Measurements from ENCODE around the gene CYBRD1. TPM values are rescaled to one million over a fixed set of nuclear protein-coding genes. Genes with fewer than 3 reads are reported as not detected.

The CYBRD1 gene
- total RNA-seq, 1 donor from 2014 or later, result 30.5 TPM

DNA sequence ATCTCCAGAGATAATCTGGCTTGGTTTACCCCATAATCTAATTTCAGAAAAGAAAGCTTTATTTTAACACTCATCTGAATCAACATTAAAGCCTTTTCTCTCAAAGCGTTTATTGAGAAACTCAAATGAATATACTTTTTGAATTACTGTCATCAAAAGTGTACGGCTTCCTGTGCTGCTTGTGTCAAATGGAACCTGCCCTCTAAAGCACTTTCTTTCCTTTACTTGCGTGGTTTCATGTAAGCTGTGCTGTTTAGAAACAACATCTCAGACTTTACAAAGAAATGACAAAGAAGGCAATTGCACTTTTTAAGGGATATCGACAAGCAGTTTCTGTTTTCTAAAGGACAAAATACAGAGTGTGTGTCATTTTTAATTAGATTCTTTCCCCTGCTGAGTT, 35.1 kb downstream of the CYBRD1 start:
- no peak for DNase-seq

DNA sequence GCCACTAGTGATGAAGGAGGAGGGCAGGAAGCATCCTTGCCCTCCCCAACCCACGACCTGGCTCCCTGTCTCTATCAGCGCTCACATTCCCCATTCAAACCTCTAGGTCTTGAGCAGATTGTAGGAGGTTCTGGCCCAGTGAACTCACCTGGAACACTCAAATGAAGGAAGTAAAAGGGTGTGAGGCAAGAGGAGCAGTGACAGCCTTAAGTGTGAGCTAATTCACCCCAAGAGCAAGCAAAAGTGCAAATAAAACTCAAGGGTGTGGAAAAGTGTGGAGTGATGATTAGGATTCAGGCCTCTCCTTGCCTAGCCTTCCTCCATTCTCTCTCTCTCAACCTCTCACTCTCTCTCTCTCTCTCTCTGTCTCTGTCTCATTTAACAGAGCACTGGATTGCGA, 41.0 kb downstream of the CYBRD1 start:
- no peak for DNase-seq

DNA sequence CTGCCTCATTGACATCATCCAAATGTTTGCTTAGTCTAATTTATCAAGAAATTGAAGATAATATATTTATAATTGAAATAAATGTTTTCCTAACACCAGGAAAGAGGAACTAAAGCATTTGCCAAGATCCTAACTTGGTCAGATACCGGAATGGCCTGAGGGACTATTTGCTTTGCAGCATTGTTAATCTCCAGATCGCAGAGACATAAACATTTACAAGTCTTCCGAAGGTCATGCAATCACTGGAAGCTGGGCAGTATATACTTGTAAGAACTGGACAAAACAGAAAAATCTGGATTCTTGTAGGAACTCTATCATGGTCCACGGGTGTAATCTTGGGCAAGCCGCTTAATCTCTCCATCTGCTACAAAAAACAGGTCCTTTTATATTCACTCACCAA, 42.2 kb downstream of the CYBRD1 start:
- no peak for DNase-seq

DNA sequence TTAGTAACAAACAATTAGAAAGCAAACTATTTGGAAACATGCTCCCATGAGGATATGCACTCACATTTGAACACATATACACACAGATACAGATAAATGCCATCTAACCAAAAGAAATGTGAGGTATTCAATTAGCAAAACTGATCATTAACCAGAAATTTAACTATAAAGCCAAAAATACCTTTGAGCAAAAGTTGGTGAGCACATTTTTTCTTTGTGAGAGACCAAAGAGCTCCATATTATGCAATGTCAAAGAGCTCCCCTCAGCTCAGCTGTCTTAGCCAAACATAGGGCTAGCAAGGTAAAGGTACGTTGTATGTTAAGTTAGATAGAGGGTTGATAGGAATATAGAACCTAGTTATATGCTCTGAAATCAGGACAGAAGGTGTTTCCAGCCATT, 43.8 kb downstream of the CYBRD1 start:
- no peak for DNase-seq

DNA sequence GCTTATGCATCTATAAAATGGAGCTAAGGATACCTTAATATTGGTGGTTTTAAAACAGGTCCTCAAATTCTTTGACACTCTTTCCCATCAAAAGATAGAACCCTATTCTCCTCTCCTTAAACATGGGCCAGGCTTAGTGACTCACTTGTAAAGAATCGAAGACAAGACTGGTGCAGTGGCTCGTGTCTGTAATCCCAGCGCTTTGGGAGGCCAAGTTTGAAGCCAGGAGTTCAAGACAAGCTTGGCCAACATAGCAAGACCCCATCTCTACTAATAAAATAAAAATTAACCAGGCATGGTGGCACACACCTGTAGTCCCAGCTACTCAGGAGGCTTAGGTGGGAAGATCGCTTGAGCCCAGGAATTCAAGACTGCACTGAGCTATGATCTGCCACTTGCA, 44.5 kb downstream of the CYBRD1 start:
- no peak for DNase-seq

DNA sequence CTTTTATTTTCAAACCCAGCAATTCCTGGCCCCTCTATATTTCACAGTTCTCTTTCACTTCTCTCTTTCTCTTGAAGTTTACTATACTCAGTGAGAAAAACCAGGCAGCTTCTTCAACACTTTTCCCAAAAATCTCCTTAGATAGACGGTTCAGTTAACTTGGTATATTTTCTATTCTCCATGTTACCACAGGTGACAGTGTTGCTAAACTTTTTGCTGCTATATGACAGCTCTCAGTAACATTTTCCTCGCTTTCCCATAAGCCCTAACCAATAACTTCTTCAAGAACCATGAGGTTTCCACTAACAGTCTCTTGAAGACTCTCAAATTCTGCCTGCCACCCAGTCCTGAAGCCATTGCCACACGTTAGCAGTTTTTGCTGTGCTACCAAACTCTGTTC, 45.8 kb downstream of the CYBRD1 start:
- peak; percentile 16 for DNase-seq

DNA sequence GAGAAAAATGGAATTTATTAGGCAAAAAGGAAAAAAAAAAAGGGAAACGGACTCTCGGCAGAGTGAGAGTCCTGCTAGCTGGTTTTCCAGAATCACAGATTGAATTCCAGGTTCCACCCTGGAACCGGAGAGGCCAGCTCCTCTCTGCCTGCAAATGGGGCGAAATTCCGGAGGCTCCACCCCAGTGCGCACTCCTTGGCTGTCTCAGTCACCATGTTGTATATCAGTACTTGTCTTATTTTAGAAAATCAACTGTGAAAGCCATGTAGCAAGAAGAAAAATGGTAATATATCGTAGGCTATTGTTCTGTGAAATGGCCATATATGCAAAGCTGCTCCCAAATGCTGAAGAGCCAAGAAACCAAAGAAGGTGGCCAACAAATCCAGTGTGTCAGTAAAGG, 49.4 kb downstream of the CYBRD1 start:
- no peak for DNase-seq

DNA sequence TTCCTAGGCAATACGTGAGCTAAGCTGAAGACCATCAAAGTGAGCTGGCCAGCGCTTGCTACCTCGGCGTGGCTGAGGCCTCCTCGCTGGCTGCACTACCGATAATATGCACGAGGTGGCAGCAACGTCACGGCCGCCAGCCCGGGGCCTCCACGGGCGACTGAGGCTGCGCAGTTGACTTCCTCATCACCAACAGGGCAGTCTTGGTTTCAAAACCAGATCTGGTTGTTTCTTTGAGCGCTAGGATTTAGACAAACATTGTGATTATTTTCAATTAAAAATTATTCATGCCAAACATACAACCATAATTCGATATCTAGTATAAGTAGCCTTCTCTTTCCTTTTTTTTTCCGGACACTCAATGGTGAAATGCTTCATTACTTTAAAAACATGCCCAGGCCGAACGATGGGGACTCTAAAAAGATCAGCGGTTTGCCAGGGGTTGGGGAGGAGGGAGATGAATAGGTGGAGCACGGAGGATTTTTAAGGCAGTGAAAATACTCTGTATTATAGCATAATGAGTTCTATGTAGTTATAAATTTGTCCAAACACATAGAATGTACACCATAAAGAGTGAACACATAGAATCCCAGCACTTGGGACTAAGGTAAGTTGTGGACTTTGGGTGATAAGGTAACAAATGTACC, 52.0 kb downstream of the CYBRD1 start:
- peak; percentile 86 for DNase-seq

DNA sequence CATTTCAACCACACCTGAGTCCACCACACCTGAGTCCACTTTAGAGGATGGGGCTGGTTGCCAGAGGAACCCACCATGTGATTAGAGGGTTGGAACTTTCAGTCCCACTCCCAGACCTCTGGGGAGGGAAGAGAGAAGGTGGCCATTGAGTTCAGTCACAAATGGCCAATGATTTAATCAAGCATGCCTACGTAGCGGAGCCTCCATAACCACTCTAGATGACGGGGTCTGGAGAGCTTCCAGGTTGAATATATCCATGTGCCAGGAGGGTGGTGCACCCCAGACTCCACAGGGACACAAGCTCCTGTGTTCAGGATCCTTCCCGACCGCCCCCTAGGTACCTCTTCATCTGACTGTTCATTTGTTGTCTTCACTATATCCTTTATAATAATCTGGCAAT, 53.3 kb downstream of the CYBRD1 start:
- DNase-seq, result no peak

DNA sequence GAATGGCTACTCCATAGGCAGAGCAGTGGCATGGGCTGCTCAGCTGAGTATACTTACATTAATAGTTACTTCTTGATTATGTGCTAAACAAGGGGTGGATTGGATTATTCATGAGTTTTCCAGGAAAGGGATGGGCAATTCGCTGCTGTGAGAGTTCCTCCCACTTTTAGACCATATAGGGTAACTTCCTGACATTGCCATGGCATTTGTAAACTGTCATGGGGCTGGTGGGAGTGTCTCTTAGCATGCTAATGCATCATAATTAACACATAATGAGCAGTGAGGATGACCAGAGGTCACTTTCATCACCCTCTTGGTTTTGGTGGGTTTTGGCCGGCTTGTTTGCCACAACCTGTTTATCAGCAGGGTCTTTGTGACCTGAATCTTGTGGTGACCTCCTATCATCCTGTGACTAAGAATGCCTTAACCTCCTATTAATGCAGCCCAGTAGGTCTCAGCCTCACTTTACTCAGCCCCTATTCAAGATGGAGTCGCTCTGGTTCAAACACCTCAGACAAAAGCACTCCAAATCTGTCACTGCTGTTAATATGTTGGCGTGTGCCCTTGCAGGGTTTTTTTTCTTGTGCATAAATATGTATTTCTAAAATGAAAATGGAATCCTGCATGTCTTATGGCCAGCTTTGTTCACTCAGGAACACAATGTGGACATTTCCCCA, 56.0 kb downstream of the CYBRD1 start:
- no peak for DNase-seq

DNA sequence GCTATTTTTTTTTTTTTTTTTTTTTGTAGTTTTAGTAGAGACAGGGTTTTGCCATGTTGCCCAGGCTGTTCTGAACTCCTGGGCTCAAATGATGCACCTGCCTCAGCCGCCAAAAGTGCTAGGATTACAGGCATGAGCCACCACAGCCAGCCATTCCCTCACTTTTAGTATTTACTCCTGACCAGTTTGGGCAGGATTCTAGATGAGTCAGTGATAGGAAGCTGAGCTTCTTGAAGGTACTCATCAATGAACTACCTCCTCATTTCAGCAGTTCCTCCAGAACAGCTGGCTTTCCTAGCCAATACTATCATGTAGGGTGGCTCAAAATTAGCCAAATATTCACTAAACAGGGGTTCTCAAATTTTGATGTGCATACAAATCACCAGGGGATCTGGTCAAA, 57.2 kb downstream of the CYBRD1 start:
- no peak for DNase-seq

DNA sequence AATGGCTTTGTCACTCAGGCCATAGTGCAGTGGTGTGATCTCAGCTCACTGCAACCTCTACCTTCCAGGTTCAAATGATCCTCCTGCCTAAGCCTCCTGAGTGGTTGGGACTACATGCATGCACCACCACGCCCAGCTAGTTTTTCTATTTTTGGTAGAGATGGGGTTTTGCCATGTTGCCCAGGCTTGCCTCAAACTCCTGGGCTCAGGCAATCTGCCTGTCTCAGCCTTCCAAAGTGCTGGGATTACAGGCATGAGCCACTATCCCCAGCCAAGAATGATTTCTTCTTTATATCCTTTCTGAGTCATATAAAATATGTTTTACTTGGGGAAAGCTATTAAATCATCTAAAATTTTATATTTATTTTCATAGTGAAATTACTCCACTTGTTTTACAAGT, 61.3 kb downstream of the CYBRD1 start:
- no peak for DNase-seq

DNA sequence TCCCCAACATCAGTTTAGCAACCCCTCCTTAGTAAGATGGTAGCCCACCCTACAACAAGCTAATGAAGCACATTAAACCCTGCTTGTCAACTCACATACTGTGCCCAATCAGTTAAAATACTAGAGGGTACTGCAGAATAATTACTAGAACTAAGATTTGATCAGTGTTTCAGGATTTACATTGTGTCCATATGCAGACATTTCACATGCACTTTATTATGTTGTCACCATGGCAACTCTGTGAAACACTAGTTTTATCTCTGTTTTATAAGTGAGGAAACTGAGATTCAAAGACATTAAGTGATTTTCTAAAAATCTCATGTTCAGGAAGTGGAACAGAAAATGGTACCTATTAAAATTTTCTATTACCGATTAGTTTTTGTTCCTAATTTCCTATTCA, 61.7 kb downstream of the CYBRD1 start:
- no peak for DNase-seq

DNA sequence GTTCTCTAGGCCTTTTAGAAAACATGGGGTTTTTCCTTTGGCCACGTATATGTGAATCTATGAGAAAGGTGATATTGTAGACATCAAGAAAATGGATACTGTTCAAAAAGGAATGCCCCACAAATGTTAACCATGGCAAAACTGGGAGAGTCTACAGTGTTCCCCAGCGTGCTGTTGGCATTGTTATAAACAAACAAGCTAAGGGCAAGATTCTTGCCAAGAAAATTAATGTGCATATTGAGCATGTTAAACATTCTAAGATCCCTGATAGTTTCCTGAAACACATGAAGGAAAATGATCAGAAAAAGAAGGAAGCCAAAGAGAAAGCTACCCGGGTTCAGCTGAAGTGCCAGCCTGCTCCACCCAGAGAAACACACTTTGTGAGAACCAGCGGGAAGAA, 64.9 kb downstream of the CYBRD1 start:
- DNase-seq, result no peak

DNA sequence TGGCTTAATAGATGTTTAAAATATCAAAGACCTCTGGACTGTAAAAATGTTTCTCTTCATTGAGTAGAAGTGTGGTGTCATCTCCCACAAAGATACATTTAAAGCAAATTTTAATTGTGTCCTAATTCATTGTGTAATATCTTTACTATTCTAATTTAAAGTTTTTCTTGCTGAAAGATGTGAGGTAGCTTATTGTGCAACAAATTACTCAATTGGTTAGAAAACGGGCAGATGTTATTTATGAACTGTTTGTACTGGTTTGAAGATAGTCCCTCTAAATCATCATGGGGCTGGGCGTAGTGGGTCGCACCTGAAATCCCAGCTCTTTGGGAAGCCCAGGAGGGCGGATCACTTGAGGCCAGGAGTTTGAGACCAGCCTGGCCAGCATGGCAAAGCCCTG, 65.3 kb downstream of the CYBRD1 start:
- DNase-seq, result no peak

DNA sequence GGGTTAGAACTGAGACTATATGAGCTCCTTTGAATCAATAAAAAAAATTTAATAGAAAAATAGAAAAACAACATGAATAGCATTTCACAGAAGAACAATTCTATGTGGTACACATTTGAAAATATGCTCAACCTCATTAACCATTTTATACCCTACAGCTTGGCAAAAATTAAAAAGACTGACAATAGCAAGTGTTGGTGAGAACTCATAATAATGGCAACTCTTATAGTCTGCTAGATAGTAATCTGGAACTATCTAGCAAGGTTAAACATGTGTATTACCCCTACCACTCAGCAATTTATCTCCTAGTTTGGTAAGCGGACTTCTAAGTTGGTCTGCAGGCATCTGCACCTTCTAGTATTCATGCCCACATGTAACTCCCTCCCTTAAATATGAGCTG, 67.8 kb downstream of the CYBRD1 start:
- DNase-seq, result no peak

DNA sequence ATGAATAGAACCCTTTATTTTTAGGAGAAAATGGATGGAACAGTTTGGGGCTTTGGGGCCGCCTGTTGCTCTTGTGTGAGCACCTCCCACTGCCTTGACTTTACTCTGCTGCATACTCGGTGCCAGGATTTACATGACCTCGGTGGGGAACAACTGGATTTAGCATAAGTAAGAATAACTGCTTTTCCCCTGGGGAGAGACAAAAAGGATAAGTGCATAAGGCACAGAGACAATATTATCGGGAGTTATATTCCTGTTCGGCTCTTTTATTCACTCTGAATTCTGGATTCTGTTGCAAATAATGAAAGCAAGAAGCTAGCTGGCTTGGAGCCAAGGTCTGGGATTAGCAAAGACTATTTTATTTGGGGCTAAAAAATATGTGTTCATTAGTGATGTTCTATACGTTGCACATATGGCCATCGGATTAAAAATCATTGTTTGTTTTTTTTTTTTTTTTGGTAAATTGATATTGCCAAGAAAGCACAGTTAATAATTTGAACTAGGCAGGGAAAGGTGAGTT, 69.8 kb downstream of the CYBRD1 start:
- DNase-seq, result no peak

DNA sequence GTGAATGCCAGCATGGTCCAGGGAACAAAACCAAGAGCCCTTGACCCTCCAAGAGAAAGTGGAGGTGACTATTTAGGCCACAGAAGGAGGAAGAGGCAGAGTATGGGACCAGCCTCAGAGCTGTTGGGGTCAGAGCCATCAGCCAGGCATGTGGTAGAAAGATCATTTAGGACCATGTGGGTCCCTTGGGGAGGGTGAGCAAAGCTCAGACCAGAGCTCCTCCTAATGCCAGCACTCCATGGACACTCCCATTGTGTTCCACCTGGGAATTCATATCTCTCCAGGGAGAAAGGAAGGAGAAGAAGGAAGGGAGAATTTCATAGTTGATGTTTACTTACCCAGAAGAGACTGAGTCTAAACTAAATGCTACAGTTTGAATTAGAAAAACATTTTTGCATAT, 73.2 kb downstream of the CYBRD1 start:
- DNase-seq, result no peak

DNA sequence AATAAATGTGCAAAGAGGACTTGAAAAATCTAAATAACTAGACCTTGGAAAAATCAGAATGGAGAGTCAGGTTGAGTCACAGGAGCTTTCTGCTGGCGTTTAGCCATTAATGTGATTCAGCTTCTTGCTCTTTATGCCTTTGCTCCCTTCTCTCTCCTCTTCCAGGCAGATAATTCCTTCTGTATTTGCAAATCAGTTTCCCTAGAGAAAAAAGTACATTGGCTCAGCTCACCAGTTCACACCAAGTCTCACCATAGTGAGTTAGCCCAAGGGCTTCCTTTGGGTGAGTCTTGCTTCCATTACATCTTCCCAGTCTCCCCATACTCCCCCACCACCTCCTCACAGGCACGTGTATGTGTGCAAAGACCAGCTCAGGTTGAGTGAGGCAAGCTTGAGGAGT, 73.6 kb downstream of the CYBRD1 start:
- peak; percentile 55 for DNase-seq

DNA sequence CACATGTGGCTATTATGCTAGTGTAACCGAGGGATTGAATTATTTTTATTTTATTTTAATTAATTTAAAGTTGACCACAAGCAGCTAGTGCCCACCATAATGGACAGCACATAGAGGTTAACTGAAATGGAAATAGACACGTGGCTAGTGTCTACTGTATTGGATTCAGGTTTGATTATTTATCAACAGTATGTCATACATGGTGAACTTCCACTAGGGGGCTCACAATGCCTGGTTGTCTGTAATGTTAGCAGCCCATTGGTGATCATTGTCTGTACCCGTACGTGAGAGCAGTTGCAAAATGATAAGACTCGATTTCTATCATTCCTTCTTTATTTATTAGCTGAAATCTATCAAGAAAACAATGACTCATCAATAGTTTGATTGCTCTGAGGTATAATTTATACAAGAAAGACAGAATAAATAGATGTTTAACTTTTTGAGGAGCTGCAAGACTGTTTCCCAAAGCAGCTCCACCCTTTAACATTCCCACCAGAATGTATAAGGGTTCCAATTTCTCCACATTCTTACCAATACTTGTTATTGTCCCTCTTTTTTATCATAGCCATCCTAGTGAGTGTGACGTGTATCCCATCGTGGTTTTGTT, 76.5 kb downstream of the CYBRD1 start:
- peak; percentile 80 for DNase-seq

DNA sequence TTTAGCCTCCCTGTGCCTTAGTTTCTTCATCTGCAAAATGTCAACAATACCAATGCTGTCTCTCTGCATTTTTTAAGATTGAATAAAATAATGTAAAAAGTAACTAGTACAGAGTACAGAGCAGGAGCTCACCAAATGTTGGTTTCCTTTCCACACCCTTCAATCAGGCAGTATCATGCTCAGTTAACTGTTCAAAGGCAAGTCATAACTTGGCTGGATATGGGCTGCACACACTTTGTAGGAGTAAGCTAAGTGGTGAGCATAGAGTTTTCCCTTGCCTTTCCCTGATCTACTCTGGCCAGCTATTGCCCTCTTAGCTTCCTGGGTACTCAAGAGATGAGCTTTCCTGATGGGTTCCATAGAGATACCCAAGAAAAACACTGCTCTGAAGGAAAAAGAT, 77.9 kb downstream of the CYBRD1 start:
- no peak for DNase-seq

DNA sequence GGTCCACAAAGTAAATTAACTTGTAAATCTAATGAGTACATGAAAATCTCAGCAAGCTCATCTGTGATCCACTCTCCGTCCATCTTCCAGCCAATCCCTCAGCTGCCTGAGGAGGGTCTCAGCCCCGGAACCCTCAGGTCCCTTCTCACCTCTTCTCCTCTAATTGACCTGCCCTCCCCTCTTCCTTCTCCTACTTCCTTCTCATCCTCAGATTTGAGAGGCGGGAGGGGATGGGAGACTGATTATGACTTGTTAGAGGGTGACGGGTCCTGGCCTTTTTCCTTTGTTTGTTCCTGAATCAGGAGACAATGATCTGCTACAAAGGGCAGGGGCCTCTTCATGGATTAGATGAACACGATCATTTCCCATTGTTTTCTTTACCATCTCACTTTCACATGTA, 80.1 kb downstream of the CYBRD1 start:
- DNase-seq, result no peak
